ENCODE results near the gene MYO1B. TPM values are rescaled to one million over a fixed set of nuclear protein-coding genes. Genes with fewer than 3 reads are reported as not detected.
A peak's percentile ranks its signal among the peaks of the same experiment; 100 is the strongest.

The MYO1B gene
- 195 TPM for total RNA-seq

GRCh38 chr2:191245046-191245868 lies at the start of gene MYO1B:
Gene MYO1B, plus strand, starts transcription at chr2:191245404. Its CDS starts 31,492 bp downstream, at chr2:191276896.
- DNase-seq (ENCODE audit: low spot score) (peak; percentile 91), ATAC-seq (peak; percentile 84)

- no peak for ATAC-seq
These were observed 48.1 kb upstream of the MYO1B start for GRCh38 chr2:191197096-191197495.

GRCh38 chr2:191198271-191198670 lies 46.9 kb upstream of the MYO1B start:
- DNase-seq (ENCODE audit: low spot score) (no peak), ATAC-seq (no peak)

More at GRCh38 chr2:191197096-191197495, 48.1 kb upstream of the MYO1B start:
- DNase-seq (ENCODE audit: low spot score), result no peak

- no peak for ATAC-seq
These were observed 45.2 kb upstream of the MYO1B start for GRCh38 chr2:191199929-191200512.

GRCh38 chr2:191200910-191201309 lies 44.3 kb upstream of the MYO1B start:
- ATAC-seq (no peak), DNase-seq (ENCODE audit: low spot score) (no peak)

More at GRCh38 chr2:191199929-191200512, 45.2 kb upstream of the MYO1B start:
- DNase-seq (ENCODE audit: low spot score), result no peak

- ATAC-seq, result no peak
- DNase-seq (ENCODE audit: low spot score), result no peak
These were observed 42.9 kb upstream of the MYO1B start for GRCh38 chr2:191202209-191202721.

GRCh38 chr2:191202881-191203397 lies 42.3 kb upstream of the MYO1B start:
- ATAC-seq (no peak), DNase-seq (ENCODE audit: low spot score) (no peak)

- ATAC-seq (no peak), DNase-seq (ENCODE audit: low spot score) (no peak)
These were observed 40.8 kb upstream of the MYO1B start for GRCh38 chr2:191204433-191204832.

- no peak for DNase-seq (ENCODE audit: low spot score)
- ATAC-seq, result peak; percentile 99
These were observed 38.4 kb upstream of the MYO1B start for GRCh38 chr2:191206613-191207471.

- no peak for DNase-seq (ENCODE audit: low spot score)
- no peak for ATAC-seq
These were observed 35.9 kb upstream of the MYO1B start for GRCh38 chr2:191209340-191209739.

GRCh38 chr2:191212119-191212518 lies 33.1 kb upstream of the MYO1B start:
- ATAC-seq (no peak), DNase-seq (ENCODE audit: low spot score) (no peak)

- peak; percentile 96 for ATAC-seq
These were observed 31.9 kb upstream of the MYO1B start for GRCh38 chr2:191213333-191213732.

GRCh38 chr2:191215230-191215629 lies 30.0 kb upstream of the MYO1B start:
- DNase-seq (ENCODE audit: low spot score) (no peak), ATAC-seq (no peak)

More at GRCh38 chr2:191213333-191213732, 31.9 kb upstream of the MYO1B start:
- no peak for DNase-seq (ENCODE audit: low spot score)

- ATAC-seq (peak; percentile 36), DNase-seq (ENCODE audit: low spot score) (no peak)
These were observed 29.5 kb upstream of the MYO1B start for GRCh38 chr2:191215666-191216065.

GRCh38 chr2:191217580-191217979 lies 27.6 kb upstream of the MYO1B start:
- DNase-seq (ENCODE audit: low spot score), result no peak
- ATAC-seq, result peak; percentile 73

- DNase-seq (ENCODE audit: low spot score), result no peak
These were observed 26.8 kb upstream of the MYO1B start for GRCh38 chr2:191218292-191218898.

GRCh38 chr2:191220671-191221070 lies 24.5 kb upstream of the MYO1B start:
- no peak for ATAC-seq
- DNase-seq (ENCODE audit: low spot score), result no peak

More at GRCh38 chr2:191218292-191218898, 26.8 kb upstream of the MYO1B start:
- peak; percentile 57 for ATAC-seq

- no peak for ATAC-seq
These were observed 23.5 kb upstream of the MYO1B start for GRCh38 chr2:191221666-191222065.

GRCh38 chr2:191222507-191222906 lies 22.7 kb upstream of the MYO1B start:
- ATAC-seq (no peak), DNase-seq (ENCODE audit: low spot score) (no peak)

More at GRCh38 chr2:191221666-191222065, 23.5 kb upstream of the MYO1B start:
- no peak for DNase-seq (ENCODE audit: low spot score)

GRCh38 chr2:191222952-191223351 lies 22.3 kb upstream of the MYO1B start:
- ATAC-seq (no peak), DNase-seq (ENCODE audit: low spot score) (no peak)
